Bone marrow (tissue), 2 donors: Measurements from ENCODE around the gene RAB3A.

Experiments used
- DNase-seq, 2 donors: peaks; one replicate each; lab custom pipeline; 2025; lab: John Stamatoyannopoulos, UW

Gene RAB3A

GRCh38 chr19:18197306-18197705 lies 6.5 kb downstream of the RAB3A start:
- no peak for DNase-seq

DNA sequence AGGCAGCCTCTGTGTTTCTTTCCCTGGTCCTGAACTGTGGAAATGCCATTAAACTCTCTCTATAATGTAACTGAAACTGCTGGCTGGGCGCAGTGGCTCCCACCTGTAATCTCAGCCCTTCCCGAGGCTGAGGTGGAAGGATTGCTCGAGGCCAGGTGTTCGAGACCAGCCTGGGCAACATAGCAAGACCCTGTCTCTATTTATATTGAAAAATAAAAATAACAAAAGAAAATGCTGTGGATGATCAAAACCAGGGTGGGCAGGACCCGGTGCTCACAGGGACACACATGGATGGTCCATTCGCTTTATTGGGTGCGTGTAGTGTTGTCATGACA lies 7.4 kb downstream of the RAB3A start:
- DNase-seq: no peak

- peak in 1 of 2 donors; percentile 10 for DNase-seq
These were observed 9.1 kb downstream of the RAB3A start for GRCh38 chr19:18194554-18195238.

- no peak for DNase-seq
These were observed 9.7 kb downstream of the RAB3A start for GRCh38 chr19:18194181-18194530.

DNA sequence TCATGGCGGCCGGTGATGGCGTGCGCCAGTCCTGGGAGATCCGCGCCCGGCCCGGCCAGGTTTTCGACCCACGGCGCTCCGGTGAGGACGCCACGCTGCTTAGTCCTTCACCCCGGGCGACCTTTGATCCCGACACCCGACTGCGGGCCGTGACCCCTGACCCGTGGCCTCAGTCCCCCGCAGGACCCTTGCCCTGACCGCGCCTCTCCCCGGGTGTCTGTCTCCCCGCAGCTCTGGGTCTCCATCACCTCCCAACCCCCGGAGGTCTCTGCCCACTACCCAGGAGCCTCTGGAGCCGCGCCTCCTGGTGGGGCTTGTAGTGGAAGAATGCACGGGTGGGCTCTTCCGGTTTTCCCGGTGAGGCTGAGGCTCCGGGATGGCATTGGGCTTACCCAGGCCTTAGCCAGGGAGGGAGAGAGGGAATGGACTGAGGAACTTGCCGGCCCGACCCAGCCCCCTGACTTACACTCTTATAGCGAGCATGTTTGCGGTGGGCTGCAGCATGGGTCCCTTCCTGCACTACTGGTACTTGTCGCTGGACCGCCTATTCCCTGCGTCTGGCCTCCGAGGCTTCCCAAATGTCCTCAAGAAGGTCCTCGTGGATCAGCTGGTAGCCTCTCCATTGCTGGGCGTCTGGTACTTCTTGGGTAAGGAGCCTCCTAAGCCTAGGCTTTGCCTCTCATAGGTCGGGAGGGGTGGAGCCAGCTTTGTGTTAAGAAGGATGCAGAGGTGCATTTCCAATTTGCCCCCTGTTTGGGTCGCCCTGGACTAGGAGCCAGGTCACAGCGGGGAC lies 10.3 kb downstream of the RAB3A start:
- DNase-seq: no peak

GRCh38 chr19:18192673-18193387 lies 11.0 kb downstream of the RAB3A start, which contains the start of gene MPV17L2:
Gene MPV17L2 (plus strand): TSS chr19:18193218. CDS start chr19:18193282, 64 bp downstream.
- DNase-seq: peak; percentile 98 to 100

- DNase-seq: no peak
These were observed 12.2 kb downstream of the RAB3A start for GRCh38 chr19:18191640-18192062.

- no peak for DNase-seq
These were observed 13.6 kb downstream of the RAB3A start for GRCh38 chr19:18190278-18190677.

GRCh38 chr19:18185538-18185937 lies 18.3 kb downstream of the RAB3A start:
- DNase-seq: no peak

DNA sequence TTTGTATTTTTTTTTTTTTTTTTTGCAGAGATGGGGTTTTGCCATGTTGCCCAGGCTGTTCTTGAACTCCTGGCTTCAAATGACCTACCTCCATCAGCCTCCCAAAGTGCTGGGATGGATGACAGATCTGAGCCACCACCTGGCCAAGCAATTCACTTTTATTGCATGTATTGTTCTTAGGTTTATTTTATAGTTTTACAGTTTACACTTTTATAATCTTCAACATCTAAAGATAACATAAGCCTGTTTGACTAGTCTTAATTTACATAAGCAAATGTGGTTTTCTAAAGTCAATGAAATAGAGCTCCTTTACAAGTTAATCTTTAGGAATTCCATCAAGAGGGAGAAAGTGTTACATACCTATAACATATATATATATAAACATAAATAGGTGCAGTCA lies 20.3 kb downstream of the RAB3A start:
- DNase-seq: no peak

GRCh38 chr19:18179957-18180356 lies 23.9 kb downstream of the RAB3A start:
- DNase-seq: no peak

- no peak for DNase-seq
These were observed 27.2 kb downstream of the RAB3A start for GRCh38 chr19:18176367-18177310.

DNA sequence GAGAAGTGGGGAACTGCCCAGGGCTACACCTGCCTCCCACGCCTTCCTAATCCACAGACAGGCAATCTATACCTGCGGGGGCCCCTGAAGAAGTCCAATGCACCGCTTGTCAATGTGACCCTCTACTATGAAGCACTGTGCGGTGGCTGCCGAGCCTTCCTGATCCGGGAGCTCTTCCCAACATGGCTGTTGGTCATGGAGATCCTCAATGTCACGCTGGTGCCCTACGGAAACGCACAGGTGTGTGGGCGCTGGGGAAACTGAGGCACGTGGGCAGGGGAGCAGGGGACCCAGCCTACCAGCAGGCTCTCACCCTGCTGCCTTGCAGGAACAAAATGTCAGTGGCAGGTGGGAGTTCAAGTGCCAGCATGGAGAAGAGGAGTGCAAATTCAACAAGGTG lies 28.9 kb downstream of the RAB3A start:
- DNase-seq: no peak

DNA sequence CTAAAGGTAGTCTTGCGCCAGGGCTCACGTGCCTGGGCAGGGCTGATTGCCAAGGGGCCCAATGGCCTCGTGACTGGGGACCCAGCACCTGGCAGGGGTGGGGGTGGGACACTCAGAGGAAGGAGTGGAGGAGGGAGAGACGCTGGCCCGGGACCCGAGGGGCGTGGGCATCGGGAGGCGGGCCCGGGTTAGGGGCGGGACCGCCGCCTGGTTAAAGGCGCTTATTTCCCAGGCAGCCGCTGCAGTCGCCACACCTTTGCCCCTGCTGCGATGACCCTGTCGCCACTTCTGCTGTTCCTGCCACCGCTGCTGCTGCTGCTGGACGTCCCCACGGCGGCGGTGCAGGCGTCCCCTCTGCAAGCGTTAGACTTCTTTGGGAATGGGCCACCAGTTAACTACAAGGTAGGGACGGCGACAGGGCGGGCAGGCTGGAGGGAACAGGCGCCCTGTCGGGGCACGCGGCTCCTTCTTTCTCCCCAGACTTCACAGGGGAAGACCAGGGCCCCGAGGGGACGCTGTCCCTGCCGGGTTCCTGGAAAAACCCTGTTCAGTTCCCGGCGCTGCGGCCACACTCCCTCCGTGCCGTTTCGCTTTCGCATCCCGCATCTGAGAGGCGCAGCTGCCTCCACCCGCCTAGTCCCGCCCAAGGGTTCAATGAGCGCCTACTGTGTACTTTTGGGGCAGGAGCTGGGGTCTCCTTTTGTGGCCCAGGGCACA lies 30.1 kb downstream of the RAB3A start, which contains the start of gene IFI30:
Gene IFI30 (plus strand): TSS at position 242 of the 717 bp plus-strand sequence. CDS start 29 bp downstream, at position 271.
- DNase-seq: peak; percentile 13 to 94

GRCh38 chr19:18173054-18173571 lies 30.7 kb downstream of the RAB3A start:
- DNase-seq: peak in 1 of 2 donors; percentile 94

- no peak for DNase-seq
These were observed 31.4 kb downstream of the RAB3A start for GRCh38 chr19:18172331-18173053.

GRCh38 chr19:18171605-18172327 lies 32.1 kb downstream of the RAB3A start:
- no peak for DNase-seq

- peak in 1 of 2 donors; percentile 27 for DNase-seq
These were observed 33.1 kb downstream of the RAB3A start for GRCh38 chr19:18170714-18171255.
